SU-DHL-6 (cell line): ENCODE measurements around the gene MYO6.

ENCODE experiments used
- EZH2phosphoT487 ChIP-seq: fragments of 200-600 bp; sonication (generic), shearing (Covaris generic); conservative IDR thresholded peaks from 2 replicates; pipeline ENCODE4 v1.6.1; 2018; ENCODE audit warnings: mild to moderate bottlenecking, antibody characterized with exemption, low read length, moderate library complexity, mixed read lengths
- TF ChIP-seq, protein P1 (sequence below): fragments of 200-600 bp; sonication (generic); IDR thresholded peaks from one replicate; pipeline ENCODE4 v1.5.1; 2017; ENCODE audit warnings: antibody characterized with exemption, mild to moderate bottlenecking, low read length, moderate library complexity; ENCODE audit not compliant: insufficient read depth, poor library complexity, severe bottlenecking

DNA sequence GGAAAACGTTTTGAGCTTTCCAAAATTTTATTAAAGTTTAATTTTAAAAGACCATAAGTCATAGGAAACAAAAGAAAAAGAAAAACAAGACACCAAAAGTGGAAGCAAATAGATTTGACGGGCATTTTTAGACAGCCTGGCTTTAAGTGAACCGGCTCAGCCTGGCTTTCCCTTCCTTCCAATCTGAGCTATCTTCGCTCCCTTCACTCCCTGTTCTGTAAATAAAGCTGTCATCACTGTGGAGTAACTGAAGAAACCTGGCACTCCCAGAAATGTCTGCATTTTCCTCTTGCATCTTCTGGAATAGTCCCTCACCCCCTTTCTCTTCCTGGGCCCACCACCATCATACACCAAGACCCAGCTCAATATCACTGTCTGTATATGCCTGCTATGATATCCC lies 191.5 kb downstream of the MYO6 start:
- TF ChIP-seq, protein P1, sequence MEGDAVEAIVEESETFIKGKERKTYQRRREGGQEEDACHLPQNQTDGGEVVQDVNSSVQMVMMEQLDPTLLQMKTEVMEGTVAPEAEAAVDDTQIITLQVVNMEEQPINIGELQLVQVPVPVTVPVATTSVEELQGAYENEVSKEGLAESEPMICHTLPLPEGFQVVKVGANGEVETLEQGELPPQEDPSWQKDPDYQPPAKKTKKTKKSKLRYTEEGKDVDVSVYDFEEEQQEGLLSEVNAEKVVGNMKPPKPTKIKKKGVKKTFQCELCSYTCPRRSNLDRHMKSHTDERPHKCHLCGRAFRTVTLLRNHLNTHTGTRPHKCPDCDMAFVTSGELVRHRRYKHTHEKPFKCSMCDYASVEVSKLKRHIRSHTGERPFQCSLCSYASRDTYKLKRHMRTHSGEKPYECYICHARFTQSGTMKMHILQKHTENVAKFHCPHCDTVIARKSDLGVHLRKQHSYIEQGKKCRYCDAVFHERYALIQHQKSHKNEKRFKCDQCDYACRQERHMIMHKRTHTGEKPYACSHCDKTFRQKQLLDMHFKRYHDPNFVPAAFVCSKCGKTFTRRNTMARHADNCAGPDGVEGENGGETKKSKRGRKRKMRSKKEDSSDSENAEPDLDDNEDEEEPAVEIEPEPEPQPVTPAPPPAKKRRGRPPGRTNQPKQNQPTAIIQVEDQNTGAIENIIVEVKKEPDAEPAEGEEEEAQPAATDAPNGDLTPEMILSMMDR = no peak
- no peak for TF ChIP-seq EZH2phosphoT487
